Stimulated activated CD8-positive, alpha-beta memory T cell treated with anti-CD3 and anti-CD28 coated beads, Interleukin-7, amount 100 ng/mL, for 4 hours (primary cell): Measurements from ENCODE around the gene MYO5B.
"Not testable (repeated sequence)": the region's sequence is repeated elsewhere in the genome, so short reads cannot be mapped to it uniquely, and the experiment has no call there.

ENCODE experiments used
- DNase-seq, 2 donors: peaks; one replicate each; pipeline ENCODE4 v3.0.0-alpha.2; 2020; ENCODE audit warnings: low read depth in 2 of 2

Gene MYO5B

DNA sequence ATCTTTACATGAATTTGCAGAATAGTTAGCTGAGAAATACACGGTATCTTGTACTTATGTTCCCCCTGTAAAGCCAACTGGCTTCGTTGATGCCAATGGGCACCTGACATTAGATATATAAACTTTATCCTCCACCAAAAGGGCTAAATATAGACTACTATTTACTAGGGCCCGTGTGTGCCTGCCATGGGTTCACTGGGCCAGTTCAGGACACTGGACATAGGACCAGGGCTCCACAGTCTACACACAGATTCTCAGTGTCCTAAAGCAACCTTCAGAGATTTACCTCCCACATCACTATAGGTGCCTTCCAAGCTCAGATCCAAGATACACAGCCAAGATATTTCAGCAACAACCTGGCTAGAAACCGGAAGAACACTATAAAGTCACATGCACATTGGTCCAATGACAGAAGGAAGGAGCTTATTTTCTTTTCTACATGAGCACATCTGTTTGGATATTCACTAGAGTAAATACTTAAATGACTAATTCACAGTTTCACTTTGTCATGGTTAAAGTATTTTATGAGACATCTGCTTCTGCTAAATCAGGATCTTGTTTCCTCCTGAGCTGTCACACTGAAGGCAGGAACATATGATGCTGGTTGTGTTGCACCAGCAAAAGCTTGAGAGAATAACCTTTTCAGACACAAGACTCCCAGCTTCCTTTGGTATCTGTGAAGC is 95.1 kb downstream of the MYO5B start:
- DNase-seq, result no peak

DNA sequence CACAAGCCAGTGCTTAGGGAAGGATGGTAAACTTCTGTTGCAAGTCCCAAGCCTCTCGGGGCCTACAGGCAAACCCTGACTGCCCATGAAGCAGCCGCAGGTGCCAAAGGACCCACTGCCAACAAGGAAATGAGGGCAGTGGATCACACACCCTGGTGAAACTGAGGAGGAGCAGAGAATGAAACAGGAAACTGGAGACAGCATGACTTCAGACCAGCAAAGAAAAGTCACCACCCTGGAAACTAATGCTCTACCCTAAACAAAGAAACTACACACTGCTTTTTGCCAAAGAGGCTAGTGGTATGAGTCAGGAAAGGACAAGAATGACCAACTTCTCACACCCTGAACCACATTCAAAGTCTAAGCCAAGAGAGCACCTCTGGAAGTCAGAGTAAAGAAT is 97.2 kb downstream of the MYO5B start:
- DNase-seq, result no peak

DNA sequence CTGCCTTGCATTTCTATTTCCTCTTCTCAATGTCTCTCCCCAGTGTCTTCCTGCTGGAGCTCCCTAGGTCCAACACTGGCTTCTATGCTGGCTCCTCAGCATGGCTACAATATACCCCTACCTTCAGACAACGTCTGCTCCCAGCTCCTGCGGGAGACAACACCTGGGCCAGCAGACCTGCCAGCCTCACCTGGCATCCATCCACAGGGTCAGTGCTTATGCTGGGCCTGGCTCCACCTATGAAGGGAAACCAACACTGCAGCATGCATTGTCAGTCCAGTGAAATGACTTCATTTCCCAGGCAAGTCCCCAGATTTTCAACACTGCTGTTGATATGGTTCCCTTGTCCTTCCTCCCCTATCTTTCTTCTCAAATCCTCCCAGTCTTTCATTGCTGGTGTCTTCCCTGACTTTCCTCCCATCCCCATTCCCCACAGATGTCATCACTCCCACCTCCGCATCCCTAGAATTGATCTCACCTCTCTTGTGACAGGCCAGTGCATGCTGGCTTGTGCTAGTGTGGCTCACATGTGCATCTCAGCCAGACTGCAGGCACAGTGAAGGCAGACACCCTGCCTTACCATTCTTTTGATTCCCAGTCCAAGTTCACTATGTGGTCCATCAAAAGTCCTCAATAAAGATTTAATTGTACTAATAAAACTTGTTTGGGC is 98.0 kb downstream of the MYO5B start:
- no peak for DNase-seq

DNA sequence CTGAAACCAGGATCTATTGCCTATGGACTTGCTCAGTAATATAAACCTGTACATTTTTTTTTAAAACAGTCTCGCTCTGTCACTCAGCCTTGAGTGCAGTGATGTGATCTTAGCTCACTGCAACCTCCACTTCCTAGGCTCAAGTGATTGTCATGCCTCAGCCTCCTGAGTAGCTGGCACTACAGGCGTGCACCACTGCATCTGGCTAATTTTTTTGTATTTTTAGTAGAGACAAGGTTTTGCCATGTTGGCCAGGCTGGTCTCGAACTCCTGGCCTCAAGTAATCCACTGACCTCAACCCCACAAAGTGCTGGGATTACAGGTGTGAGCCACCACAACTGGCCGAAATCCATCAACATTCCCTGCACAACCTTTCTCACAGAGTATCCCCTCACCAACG is 100.2 kb downstream of the MYO5B start:
- not testable (repeated sequence) for DNase-seq

- no peak for DNase-seq
Measured at GRCh38 chr18:50094221-50094773, 100.7 kb downstream of the MYO5B start.

- DNase-seq, result no peak
Measured at GRCh38 chr18:50093366-50094064, 101.4 kb downstream of the MYO5B start.

DNA sequence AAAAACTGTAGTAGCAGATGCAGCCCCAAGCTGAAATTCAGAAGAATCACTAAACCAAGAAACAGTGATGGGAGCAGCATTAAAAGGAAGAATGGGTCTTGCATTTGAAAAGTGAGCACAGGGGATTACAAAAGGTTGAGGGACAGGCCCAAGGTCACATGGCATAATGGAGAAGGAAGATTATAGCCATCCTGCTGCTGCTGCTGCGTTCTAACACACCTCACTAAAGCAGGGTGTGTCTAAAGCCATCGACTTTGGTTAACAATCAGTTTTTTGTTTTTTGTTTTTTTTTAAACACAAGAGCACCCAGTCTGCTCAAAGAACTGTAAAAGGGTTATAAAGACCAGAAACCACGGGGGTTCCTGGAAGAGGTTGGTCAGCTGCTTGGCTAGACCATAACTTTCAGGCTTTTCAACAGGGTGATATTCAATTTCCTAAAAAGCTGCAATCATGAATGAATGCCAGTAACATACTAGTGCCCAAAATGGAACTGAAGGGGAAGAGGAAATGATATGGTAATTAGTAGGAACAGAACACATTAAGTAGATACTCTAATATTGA is 102.6 kb downstream of the MYO5B start:
- no peak for DNase-seq

- DNase-seq, result no peak
Measured at GRCh38 chr18:50091509-50092244, 103.3 kb downstream of the MYO5B start.

DNA sequence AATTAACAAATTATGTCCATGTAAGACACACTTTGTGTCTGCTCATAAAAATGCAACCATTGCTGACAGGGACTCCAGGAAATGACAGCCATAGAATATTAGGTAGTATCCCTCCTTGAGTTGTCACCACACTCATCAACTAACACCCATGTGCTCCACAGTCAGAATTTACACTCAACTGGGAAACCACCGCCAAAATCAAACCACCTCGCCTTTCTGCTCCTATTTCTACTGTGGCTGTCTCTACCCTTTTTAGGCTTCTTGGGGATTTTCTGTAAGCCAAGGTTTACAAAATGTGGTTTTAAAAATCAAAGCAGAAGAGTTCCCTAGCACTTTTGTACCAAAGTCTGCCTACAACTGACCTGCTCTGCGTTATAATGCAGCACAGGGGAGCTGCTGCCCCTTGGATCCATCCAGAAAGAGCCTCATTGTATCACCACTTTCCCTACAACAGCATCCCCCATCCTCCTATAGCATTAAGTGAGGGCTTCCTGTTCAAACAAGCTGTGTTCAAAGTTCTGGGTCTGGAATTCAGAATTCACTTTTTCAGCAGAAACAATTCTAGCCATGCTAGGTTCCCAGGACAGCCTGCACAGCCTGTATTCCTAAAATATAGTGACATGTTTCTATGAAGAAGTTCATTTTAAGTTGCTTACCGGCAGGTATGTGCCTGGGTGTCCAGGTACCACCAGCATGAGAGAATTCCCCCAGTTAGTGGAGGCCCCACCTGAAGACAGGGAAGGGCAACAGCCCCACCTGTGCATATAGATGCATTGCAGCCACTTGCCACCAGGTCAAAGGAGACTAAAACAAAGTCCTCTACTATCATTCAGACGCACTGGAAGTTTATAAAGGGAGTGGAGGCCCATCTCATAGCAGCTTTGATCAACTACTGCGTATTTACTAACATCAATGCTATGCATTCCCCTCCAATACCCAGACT is 104.3 kb downstream of the MYO5B start:
- DNase-seq, result no peak

DNA sequence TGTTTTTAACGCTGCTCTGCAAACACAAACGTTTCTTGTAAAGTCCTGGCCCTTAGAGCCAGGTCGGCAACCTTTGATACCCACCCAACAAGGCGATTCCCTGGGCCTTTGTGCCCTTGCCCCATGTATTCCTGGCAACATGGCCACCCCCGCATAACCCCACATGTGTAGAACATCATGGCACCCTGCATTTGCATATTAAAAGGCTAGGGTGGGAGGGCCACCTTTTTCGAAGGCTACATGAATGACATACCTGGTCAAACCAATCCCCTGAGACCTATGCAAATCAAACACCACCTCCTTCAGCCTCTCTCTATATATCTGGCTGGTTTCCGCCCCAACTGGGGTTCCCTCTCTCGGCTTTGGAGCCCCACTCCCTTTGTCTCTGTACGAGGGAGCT is 105.2 kb downstream of the MYO5B start:
- DNase-seq, result no peak

GRCh38 chr18:50083708-50084107 is 111.2 kb downstream of the MYO5B start:
- DNase-seq, result no peak

DNA sequence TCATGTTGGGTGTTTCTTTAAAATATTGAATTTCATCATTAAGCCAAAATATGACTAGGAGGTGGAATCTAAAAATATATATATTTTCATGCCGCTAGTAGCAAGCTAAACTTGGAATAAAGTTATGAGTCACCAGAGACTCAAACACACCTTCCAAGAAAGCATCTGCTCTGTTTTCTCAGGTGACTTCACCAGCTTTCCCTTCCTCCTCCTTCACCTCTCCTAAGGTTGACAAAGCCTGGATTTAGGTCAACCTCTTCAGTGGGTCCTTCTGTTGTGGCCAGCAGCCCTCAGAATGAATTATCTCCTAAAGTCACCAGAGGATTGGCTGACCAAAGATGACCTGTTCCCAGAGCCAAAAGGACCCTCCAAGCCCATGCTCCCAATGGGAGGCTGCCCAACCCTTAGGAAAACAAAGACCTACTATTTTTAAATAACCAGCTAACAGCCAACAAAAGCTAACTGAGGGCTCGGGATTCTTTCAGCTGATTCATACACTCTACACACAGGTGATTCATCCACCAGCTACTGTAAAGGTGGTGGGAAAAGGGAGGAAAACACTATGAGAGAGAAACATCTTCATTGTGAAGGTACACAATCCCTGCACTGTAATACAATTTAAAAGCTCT is 113.9 kb downstream of the MYO5B start:
- no peak for DNase-seq

DNA sequence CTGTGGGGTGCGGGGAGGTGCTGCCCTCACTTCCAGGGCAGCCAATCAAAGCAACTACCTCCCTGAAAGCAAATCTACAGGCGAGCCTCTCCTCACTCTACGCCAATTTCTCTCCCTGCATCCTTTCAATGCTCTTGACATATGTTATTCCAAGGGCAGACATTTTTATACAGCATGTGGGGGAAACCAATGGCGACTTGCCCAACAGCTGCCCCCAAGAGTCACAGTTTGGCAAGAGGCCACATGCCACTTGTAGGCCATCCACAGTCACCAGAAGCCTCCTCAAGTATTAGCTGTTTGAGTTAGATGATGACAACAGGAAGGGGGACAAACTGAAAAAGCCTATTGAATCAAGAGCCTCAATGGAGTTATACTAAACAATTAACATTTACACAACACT is 114.6 kb downstream of the MYO5B start:
- no peak for DNase-seq

DNA sequence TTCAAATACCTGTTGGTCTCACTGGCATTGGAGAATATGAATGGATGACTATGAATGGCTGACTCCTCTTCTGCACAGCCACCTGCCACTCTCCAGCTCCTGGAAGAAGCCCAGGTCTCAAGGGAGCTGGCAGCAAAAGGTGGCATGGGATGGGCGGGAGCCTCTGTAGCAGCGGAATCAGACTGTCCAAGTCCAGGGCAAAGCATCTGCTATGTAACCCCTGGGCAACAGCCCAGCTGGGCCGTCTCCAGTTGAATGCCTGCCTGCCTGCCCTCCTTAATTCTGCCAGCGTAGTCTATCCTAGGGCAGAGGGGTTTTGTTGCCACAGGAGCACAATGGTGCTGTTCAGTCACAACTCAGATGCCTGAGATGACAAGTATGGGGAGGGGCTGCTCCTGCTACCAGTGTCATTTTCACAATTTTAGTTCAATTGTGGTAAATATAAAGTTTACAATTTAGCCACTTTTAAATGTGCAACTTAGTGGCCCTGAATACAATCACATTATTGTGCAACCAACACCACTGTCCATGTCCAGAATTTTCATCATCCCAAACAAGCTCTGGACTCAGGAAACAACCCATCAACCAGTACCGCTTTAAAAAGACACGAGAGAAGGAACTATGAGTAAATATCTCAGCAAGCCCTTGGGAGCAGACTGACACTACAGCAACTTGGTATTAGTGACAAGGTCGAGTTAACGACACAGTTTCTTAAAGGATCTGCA is 115.2 kb downstream of the MYO5B start:
- no peak for DNase-seq

- DNase-seq, result no peak
Measured at GRCh38 chr18:50076277-50076676, 118.7 kb downstream of the MYO5B start.

DNA sequence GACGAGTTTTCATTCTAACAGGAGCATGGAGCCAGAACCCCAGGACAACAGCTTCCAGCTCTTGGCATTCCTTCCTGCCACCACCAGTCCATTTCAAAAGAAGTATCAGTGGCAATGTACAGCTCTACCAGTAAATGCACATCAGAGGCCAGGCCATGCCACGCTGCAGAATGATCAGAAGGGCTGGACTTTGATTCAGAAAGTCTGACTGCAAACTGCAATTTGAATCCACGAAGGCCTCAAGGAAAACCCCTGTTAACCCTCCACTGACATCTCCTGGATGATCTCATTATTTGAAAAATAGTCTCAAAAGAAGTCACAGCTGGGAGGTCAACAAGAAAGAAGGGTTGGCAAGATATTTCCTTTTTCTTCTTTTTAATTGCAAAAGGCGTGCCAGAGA is 119.2 kb downstream of the MYO5B start:
- DNase-seq, result no peak

DNA sequence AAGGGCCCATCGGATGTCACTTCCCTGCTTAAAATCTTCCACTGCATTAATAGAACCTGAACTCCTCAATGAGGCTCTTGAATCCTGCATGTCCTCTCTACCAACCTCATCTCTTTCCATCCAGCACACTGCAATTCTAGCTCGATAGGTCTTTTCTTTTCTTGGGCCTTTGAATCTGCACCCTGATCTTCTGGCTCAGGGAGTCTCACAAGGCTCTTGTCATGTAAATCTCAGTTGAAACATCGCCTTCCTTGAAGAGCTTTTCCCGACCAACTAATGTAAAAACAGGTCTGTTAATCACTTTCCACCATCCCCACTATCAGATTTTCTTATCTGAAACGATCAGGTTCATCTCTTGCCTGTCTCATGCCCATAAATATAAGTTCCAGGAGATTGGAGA is 120.5 kb downstream of the MYO5B start:
- no peak for DNase-seq

DNA sequence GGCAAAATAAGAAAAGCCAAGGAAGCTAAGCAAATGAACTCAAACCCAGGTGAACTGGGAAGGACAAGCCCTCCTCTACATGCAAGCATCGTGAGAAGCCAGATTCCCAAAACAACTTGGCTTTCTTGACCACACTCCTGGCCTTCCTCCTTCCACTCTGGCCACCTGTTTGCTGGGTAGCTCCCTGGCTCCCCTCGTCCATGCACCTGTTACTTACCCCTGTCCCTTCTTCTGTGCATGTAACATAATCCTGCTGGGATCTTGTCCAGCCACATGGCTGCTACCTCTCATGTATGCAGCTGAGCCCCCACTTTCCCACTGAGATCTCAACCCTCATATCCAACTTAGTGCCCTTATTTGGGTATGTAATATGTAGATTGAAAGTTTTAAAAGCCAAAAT is 121.6 kb downstream of the MYO5B start:
- DNase-seq, result no peak

GRCh38 chr18:50072146-50072545 is 122.8 kb downstream of the MYO5B start:
- no peak for DNase-seq

- no peak for DNase-seq
Measured at GRCh38 chr18:50071397-50071796, 123.5 kb downstream of the MYO5B start.
